ENCODE measurements around the gene DOP1B. TPM values are rescaled to one million over a fixed set of nuclear protein-coding genes. Genes with fewer than 3 reads are reported as not detected.

DOP1B gene
- total RNA-seq, 1 donor from 2014 or later, result 4.5 TPM

- H3K4me3 ChIP-seq, result no peak overlapping the region
- no peaks in the 10 kb centered on the region for H3K27me3 ChIP-seq
- no peaks in the 10 kb centered on the region for H3K36me3 ChIP-seq
- intact Hi-C loops (cut with DNase I), result no loop called here
- no peaks in the 10 kb centered on the region for H3K9me3 ChIP-seq
- H3K4me1 ChIP-seq, result peaks cover 0 to 4% of the 10 kb centered on the region in 2 donors
- no peak for TF ChIP-seq CTCF (IDR thresholded peaks at IDR 0.05)
- no peak overlapping the region for H3K27ac ChIP-seq
- DNase-seq (ENCODE audit: low spot score in 2 of 2), result no peak
Observed at GRCh38 chr21:36186506-36187399, 30.1 kb downstream of the DOP1B start.

- intact Hi-C loops (cut with DNase I), result no loop called here
- no peak for DNase-seq (ENCODE audit: low spot score in 2 of 2)
Observed at GRCh38 chr21:36188081-36188681, 31.6 kb downstream of the DOP1B start.

GRCh38 chr21:36188937-36189336 lies 32.3 kb downstream of the DOP1B start:
- Histone ChIP-seq H3K27me3 (no peaks in the 10 kb centered on the region), H3K4me3 (no peak overlapping the region), H3K27ac (no peak overlapping the region), H3K4me1 (peaks cover 0 to 4% of the 10 kb centered on the region in 2 donors), H3K36me3 (no peaks in the 10 kb centered on the region), H3K9me3 (no peaks in the 10 kb centered on the region)
- intact Hi-C loops (cut with DNase I), result no loop called here
- no peak for TF ChIP-seq CTCF (IDR thresholded peaks at IDR 0.05)
- no peak for DNase-seq (ENCODE audit: low spot score in 2 of 2)

More at GRCh38 chr21:36188081-36188681, 31.6 kb downstream of the DOP1B start:
- Histone ChIP-seq H3K27me3 (no peaks in the 10 kb centered on the region), H3K36me3 (no peaks in the 10 kb centered on the region), H3K4me1 (peaks cover 0 to 4% of the 10 kb centered on the region in 2 donors), H3K9me3 (no peaks in the 10 kb centered on the region), H3K4me3 (no peak overlapping the region), H3K27ac (no peak overlapping the region)
- no peak for TF ChIP-seq CTCF (IDR thresholded peaks at IDR 0.05)

DNA sequence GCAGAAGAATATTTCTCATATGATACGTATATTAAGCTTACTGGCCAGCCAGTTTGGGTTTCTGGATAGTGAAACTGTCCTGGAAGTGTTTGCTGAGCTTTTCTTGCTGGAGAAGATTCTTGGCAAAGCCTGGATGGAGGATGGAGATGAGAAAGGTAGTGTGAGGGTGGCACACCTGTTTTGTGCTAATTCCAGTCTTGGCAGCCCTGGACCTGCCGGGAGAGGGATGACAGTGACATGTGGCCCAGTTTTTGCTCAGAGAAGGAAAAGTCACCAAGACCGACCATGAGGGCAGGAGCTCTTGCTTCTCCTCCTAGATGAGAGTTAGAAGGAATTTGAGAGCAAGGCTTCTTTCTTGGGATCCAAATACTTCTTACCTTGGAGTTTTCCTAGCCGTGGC lies 34.1 kb downstream of the DOP1B start:
- Histone ChIP-seq H3K9me3 (no peaks in the 10 kb centered on the region), H3K27ac (no peak overlapping the region), H3K27me3 (no peaks in the 10 kb centered on the region), H3K4me3 (no peak overlapping the region), H3K4me1 (peaks cover 0 to 4% of the 10 kb centered on the region in 2 donors), H3K36me3 (no peaks in the 10 kb centered on the region)
- TF ChIP-seq CTCF (IDR thresholded peaks at IDR 0.05), result no peak
- intact Hi-C loops (cut with DNase I), result no loop called here
- no peak for DNase-seq (ENCODE audit: low spot score in 2 of 2)

DNA sequence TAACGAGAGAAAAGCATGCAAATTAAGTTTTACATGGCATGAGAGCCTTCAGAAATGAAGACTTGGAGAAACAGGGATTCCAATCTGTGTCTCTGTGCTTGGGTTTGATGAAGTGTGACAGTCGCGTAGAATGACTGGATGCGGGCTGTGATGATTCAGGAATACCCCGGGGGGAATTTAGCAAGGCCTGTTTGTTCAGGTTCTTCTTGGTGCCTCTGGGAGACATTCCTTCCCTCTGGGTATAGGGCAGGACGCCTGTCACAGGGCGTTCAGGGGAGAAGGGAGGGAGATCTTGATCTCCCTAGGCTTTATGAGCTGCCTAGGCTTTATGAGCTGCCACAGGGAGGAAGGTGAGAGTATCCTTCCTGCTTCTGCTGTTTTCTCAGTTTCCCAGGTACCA lies 36.6 kb downstream of the DOP1B start:
- H3K27ac ChIP-seq, result no peak overlapping the region
- peaks cover 0 to 4% of the 10 kb centered on the region in 2 donors for H3K4me1 ChIP-seq
- intact Hi-C loops (cut with DNase I), result no loop called here
- DNase-seq (ENCODE audit: low spot score in 2 of 2), result no peak
- H3K4me3 ChIP-seq, result no peak overlapping the region
- no peaks in the 10 kb centered on the region for H3K36me3 ChIP-seq
- no peaks in the 10 kb centered on the region for H3K9me3 ChIP-seq
- no peaks in the 10 kb centered on the region for H3K27me3 ChIP-seq
- TF ChIP-seq CTCF (IDR thresholded peaks at IDR 0.05), result no peak
